Lower leg skin (tissue), 3 donors: ENCODE measurements around the gene FDXACB1.

ENCODE experiments used
- POLR2A ChIP-seq, 2 donors: fragments of 450-650 bp; IDR thresholded peaks; one replicate each; pipeline ENCODE4 v1.6.1; 2016 to 2017; ENCODE audit warnings: antibody characterized with exemption in 2 of 2, mild to moderate bottlenecking in 1 of 2, moderate library complexity in 1 of 2
- TF ChIP-seq, protein P1 (sequence below), 3 donors: fragments of 450-650 bp; IDR thresholded peaks; one replicate each; pipeline ENCODE4 v1.5.1; 2016; ENCODE audit warnings: antibody characterized with exemption in 3 of 3, mild to moderate bottlenecking in 3 of 3, moderate library complexity in 2 of 3

DNA sequence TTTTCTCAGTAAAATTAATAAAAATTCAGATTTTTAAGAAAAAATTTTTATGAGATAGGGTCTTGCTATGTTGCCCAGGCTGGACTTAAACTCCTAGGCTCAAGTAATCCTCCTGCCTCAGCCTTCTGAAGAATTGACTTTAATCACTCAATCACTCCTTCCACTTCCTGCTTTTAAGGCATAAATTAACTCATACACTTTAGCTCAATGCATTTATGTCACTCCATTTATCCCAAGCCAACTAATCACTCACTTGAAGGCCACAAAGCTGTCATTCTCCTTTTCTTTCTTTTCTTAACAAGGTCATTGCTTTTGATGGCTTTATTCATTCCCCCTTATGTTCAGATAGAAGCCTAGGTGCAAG is 8.5 kb downstream of the FDXACB1 start:
- TF ChIP-seq, protein P1, sequence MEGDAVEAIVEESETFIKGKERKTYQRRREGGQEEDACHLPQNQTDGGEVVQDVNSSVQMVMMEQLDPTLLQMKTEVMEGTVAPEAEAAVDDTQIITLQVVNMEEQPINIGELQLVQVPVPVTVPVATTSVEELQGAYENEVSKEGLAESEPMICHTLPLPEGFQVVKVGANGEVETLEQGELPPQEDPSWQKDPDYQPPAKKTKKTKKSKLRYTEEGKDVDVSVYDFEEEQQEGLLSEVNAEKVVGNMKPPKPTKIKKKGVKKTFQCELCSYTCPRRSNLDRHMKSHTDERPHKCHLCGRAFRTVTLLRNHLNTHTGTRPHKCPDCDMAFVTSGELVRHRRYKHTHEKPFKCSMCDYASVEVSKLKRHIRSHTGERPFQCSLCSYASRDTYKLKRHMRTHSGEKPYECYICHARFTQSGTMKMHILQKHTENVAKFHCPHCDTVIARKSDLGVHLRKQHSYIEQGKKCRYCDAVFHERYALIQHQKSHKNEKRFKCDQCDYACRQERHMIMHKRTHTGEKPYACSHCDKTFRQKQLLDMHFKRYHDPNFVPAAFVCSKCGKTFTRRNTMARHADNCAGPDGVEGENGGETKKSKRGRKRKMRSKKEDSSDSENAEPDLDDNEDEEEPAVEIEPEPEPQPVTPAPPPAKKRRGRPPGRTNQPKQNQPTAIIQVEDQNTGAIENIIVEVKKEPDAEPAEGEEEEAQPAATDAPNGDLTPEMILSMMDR (IDR thresholded peaks at IDR 0.05), result no peak
- TF ChIP-seq POLR2A (IDR thresholded peaks at IDR 0.05), result no peak
